T-helper 2 cell treated with Interferon-gamma antibody and Interleukin-4, amounts not matched to agents 100 ng/mL and 5 ng/mL, for 36 hours (primary cell): Measurements from ENCODE around the gene PECR. TPM values are rescaled to one million over a fixed set of nuclear protein-coding genes. Genes with fewer than 3 reads are reported as not detected.

Experiments
- intact Hi-C: fragments of 100-400 bp; cut with micrococcal nuclease; formaldehyde crosslinking; loops from one replicate; pipeline ENCODE4 v1.15.1; 2023
- total RNA-seq: library from RNA; stranded (reverse); gene quantifications from 2 replicates; pipeline ENCODE4 v1.2.3, GENCODE V29; 2022

The PECR gene
- total RNA-seq, 1 donor from 2014 or later, result 25.4 TPM

DNA sequence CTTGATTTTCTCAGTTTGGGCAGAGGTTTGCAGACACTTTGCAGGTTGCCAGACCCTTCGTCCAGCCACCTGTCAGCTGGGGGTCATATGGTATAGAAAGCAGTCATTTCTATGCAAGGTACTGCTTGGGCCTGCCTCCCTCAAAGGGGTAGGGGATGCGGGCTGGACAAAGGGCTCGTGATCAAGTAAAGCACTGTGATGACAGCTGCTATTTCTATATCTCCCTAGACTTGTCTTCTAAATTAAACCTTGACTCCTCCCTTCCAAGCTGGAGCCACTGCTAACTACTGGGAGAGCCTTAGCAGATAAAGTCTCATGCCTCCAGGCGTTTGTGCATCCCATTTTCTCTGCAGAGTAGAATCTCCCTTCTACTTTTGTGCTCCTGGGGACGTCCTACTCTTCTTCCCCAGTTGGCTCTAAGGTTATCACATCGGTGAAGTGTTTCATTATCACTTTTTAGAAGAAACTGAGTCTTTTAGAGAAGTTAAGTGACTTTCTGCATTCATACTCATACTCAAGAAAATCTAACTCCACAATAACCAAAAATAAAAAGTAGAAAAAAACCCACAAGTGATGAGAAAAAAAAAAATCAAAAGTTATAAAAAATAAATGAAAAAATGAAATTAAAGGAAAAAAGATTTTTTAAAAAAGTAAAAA, 26.8 kb upstream of the PECR start:
- intact Hi-C loops, result no loop called here

DNA sequence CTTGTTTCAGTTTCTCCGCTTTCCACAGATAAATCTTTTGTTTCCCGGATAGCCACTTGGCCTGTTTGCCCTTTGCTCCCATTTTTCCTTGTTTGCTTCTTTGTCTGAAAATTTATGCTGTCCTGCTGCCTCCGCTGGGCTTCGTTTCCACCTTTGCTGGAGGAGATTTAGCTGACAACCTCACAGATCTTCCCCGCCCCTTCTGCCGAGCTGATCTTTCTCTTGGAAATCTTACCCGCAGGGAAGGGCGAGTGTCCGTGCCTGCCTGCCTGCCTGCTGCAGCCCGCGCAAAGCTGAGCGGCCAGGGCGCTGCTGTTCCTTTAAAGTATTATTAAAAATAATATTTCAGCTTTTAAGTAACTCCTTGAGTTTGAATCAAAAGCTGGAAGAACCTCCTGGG, 26.2 kb upstream of the PECR start:
- intact Hi-C loops, result no loop called here

DNA sequence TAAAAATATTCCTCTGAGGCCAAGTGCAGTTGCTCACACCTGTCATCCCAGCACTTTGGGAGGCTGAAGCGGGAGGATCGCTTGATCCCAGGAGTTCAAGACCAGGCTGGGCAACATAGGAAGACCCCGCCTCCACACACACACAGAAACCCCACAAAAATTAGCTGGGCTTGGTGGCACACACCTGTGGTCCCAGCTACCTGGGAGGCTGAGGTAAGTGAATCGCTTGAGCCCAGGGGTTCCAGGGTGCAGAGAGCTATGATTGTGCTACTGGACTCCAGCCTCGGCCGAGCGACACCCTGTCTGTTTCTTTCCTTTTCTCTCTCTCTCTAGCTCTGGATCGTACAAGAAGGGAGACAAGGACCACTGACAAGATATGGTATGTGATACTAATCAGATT, 25.7 kb upstream of the PECR start:
- intact Hi-C loops, result no loop called here

DNA sequence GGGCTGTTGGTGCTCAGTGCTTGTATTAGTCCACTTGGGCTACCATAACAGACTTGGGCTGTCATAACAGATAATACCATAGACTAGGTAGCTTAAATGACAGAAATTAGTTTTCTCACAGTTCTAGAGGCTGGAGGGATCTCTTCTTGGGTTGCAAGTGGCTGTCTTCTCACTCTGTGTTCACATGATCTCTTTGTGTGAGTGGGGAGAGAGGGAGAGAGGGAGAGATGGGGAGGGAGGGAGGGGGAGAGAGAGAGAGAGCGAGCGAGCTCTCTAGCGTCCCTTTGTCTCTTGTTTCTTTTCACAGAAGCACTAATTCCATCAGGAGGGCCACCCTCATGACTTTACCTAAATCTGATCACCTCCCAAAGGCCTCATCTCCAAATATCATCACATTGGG, 23.1 kb upstream of the PECR start:
- intact Hi-C loops, result no loop called here

DNA sequence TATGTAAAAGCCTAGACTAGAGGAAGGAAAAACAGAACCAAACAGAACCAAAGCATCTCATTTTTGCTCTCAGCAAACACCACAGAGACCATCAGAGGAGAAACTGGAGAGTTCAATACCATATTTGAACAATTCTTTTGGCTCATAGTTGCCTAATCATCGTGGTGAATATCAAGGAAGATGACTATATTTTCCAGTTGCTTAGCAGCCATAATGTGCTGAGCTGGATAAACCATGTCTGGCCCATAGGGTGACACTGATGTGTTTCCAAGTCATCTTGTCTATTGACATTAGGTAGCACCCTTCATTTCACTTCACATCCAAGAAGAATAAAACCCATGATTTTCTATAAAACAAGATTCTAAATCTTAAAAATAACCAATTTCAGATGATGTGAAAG, 21.6 kb upstream of the PECR start:
- intact Hi-C loops, result no loop called here

DNA sequence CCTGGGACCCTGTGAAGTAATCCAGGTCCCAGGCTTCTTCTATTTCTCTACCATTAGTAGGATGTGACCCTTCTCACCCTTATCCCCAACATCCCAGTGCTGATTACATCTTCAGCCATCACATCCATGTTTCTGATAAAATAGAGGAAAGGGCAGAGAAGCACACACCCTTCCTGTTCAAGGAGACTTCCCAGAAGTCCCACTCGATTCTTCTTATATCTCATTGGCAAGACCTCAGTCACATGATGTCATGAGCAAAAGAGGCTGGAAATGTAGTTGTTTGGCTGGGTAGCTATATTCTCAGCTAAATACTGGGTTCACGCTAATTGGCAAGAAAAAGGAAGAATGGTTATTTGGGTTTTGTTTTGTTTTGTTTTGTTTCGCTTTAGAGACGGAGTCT, 19.5 kb upstream of the PECR start:
- intact Hi-C loops, result no loop called here

DNA sequence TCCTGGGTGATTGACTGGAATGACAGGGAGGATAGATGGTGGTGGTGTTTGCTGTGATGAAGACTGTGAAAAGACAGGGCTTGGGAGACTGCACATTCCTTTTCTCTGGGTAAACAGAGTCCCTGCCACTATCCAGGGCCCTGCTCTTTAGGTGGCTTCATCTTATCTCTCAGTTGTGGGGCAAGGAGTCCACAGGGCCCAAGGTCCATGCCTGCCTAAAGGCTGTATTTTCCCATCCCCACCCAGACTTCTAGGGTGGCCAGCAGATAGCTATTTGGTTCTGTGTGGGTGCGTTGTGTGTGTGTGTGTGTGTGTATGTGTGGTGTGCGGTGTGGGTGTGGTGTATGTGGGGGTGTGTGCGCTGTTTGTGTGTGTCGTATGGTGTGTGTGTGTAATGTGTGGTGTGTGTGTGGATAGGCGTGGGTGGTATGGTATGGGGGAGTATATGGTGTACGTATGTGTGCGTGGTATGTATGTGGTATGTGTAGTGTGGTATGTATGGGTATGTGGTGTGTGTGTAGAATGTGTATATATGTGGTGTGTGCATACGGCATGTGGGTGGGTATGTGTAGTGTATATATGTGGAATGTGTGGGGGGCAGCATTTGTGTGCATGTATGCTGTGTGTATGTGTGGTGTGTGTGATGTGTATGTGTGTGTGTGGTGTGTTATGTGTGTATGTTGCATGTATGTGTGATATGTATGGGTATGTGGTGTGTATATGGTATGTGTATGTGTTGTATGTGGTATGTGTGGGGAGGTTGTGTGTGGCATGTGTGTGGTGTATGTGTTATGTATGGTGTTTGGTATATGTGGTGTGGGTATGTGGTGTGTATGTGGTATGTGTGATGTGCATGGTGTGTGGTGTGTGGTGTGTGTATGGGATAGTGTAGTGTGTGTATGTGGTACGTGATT, 17.1 kb upstream of the PECR start:
- intact Hi-C loops, result no loop called here

DNA sequence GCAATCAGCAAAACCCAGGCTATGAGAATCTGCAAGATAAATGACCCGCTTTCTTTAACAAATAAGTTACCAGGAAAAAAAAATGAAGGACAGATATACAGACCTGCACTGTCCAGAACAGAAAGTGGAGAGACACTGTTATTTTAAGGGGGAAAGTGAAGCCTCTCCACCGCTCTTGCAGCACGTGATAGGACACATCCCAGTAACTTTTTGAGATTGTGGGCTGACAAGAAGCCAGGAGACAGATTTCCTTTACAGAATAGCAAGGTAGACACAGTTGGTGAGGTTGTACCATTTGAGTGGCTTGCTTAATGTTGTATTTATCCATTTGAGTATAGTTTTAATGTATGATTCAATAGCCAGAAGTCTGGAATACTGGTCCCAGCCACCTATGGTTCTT, 13.1 kb upstream of the PECR start:
- intact Hi-C loops, result no loop called here

DNA sequence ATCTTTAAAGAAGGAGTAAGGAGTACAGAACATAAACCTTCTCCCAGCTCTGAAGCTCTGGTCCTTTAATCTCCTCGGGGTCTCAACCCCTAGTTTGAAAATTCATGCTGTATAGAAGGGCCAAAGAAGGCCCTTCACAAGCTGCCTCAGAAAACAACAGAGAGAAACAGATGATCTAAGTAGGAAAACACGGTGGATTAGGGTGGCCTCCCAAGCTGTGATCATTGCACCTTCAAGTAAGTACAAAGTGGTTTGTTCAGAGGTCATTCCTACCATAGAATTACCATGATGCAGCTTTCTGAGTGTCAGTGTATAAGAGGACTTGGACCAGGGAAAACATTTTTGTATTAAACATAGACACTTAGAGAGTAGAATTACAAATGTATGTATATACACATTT, 11.0 kb upstream of the PECR start:
- intact Hi-C loops, result no loop called here

DNA sequence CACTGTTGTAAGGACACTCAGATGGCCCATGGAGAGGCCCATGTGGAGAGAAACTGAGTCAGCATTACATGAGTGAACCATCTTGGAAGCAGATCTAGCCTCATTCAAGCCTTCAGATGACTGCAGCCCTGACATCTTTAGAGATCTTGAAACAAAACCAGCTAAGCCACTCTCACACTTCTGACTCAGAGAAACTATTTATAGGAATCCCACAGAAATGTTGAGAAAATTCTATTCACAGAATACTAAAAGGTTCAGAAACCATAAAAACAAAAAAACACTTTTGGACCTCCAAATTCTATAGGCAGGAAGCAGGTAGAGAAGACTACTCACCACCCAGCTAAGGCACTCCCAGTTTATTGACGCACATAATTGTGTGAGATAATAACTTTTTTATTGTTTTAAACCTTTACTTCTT, 8.8 kb upstream of the PECR start:
- intact Hi-C loops, result no loop called here

DNA sequence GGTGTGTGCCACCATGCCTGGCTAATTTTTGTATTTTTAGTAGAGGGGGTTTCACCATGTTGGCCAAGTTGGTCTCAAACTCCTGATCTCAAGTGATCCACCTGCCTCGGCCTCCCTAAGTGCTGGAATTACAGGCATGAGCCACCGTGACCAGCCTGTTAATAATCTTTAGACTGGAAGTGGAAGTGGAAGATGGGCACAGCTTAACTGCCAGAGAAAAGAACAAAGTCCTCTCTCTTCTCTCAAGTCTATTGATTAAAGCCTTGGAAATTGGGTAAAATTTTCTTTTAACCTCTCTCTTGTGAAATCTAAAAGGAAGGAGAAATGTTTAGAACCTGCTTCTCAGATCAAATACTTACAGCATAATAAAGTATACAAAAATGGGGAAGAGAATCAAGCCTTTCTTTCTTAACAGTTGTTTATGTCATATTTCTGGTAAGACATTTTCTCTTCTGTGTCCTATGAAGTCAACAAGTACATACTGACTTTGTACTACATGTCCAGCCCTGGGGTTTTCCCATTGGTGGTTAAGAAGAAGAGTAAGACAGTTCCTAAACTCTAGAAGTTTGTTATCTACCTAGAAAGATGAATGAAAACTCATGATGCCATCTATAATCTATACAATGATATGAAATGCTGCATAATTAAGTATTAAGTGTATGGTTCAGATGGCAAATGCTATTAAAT, 4.7 kb upstream of the PECR start:
- intact Hi-C loops, result no loop called here

DNA sequence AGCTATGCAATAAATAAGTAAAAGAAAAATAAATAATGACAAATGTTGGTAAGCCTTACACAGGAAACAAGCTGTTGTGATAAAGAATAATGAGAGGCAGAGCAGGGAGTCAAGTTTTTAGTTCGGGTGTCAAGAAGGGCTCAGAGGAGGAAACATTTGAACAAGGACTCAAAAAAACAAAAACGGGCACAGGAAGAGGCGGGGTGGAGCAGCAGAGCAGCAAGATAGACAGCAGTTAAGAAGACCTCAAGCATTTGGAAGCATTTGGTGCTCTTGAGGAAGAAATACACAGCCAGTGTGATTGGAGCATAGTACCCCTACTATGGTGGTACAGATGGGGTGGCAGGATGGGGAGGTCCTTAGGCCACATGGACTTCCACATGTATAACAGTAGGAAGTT, 2.9 kb upstream of the PECR start:
- intact Hi-C loops, result loop anchor here (5.0 kb wide), 1 partner anchor 38 kb away; no protein-coding TSS in a partner anchor

DNA sequence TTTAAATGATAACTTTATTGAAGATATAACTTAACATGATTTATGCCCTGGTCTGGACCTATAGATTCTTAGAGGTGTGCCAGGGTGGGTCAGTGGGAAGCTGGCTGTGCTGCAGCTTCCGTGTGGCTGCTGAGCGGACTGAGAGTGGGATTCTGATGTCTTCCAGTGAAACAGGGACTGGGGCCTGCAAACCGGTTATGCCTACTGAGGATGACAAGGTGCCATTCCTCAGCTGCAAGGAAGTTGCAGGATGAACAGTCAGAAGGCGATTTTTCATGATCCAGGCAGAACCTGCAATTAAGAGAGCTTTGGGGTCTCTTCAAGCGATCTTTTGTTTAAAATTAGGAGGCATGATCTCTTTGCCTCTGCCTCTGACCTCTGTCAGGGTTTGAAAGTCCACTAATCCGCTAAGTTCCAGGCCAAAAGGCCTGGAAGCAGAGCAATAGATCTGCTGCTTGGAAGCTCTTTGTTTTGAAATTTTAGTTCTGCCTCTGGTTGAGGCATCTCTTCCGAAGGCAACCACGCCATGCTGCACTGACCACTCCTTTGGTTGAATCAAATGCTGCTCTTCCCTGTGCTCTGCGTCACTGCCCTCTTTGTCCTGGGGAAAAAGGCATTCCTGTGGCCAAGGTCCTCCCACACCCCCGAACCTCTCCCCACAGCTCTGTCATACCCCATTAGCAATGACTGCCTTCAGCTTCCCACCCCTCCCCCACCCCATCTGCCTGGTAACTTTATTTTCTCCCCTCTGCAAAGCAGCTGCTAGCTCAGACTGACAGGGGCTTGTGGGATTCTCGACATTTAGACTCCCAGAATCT, 2.1 kb upstream of the PECR start:
- intact Hi-C loops, result loop anchor here (5.0 kb wide), 1 partner anchor 39 kb away; no protein-coding TSS in a partner anchor

DNA sequence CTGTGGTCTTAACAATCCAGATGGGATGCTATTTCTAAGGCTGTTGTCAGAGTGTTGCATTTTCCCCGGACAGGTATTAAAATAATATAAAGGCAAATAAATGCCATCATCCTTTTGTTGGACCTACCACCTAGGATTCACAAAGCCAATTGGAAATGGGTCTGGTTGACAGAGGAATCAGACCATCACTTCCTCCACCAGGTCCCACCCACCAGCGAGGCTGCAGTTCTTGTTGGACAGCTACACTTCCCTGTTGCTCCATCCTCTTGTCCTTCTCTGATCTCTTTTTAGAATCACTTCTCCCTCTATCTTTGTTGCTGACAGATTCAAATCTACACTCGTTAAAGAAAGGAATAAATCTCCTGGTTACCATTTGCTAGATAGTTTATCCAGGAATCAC, 1.2 kb upstream of the PECR start:
- intact Hi-C loops, result loop anchor here (5.0 kb wide), 1 partner anchor 39 kb away; no protein-coding TSS in a partner anchor

DNA sequence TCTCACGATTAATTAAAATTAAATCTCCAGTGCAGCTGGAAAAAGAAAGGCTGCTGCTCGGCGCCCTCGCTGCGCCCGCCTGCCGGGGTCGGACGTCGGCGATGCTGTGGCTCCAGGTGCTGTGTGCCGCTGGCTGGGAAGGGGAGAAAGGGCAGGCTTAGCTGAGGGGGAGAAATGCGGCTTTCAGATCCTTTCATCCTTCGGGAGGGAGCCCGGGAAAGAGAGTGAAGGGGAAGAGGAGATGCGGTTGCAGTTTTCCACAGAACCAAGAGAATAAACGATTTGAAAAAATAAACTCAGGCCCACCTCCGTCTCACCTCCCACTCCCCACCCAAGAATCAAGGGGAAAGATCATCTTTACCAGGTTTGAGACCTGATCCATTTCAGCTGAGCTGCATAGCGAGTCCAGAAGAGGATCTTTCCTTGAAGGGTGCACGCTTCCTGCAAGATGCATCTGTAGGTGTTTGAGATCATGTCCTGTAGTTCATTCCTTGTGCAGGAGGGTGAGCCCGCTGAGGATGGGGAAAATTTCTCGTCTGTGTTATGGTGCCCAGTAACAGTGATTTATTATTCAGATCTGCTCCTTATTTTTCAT, 605 bp upstream of the PECR start:
- intact Hi-C loops, result loop anchor here (5.0 kb wide), 1 partner anchor 40 kb away; no protein-coding TSS in a partner anchor

DNA sequence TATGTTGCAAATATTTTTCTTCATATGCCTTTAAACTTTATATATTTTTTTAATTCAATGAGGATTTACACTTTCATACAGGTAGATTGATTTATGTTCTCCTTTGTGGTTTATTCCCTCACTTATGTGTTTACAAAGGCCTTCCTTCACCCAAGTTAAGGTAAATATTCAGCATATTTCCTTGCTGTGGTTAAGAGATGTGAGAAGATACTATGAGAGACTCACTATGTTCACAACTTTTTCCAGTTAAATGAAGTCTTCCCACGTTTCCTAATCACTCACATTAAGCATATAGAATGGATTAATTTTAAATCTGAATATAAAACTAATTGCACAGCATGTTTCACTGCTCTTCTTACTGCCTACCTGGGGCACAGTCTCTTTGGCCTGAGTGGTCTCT, 597 bp downstream of the PECR start:
- intact Hi-C loops, result loop anchor here (1.0 to 5.0 kb wide), 5 partner anchors 23 to 68 kb away; partner anchors contain the start of genes MREG and XRCC5

DNA sequence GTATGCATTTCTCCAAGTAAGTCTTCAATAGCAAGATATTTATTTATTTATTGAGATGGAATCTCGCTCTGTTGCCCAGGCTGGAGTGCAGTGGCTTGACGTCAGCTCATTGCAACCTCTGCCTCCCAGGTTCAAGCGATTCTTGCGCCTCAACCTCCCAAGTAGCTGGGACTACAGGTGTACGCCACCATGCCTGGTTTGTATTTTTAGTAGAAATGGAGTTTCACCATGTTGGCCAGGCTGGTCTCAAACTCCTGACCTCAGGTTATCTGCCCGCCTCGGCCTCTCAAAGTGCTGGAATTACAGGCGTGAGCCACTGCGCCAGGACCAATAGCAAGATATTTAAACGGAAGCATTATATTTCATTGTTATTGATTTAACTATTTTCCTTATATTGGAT, 1.6 kb downstream of the PECR start:
- intact Hi-C loops, result loop anchor here (2.0 to 5.0 kb wide), 2 partner anchors 42 to 67 kb away; partner anchors contain the start of gene MREG

DNA sequence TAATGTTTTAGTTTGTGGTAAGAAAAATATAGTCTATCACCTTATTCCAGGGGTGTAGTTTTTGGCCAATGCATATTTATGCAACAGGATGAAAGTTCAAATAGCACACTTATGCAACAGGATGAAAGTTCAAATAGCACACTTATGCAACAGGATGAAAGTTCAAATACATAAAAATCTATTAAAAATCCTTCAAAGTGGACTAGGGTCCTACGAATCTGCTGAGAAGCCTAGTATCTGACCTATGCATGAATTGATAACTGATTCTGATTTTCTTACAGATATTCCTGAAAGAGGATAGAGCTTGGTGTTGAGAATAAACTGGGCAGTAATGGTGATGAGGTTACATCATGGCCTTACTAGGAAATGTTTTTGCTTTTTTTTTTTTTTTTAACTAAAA, 2.8 kb downstream of the PECR start:
- intact Hi-C loops, result no loop called here

DNA sequence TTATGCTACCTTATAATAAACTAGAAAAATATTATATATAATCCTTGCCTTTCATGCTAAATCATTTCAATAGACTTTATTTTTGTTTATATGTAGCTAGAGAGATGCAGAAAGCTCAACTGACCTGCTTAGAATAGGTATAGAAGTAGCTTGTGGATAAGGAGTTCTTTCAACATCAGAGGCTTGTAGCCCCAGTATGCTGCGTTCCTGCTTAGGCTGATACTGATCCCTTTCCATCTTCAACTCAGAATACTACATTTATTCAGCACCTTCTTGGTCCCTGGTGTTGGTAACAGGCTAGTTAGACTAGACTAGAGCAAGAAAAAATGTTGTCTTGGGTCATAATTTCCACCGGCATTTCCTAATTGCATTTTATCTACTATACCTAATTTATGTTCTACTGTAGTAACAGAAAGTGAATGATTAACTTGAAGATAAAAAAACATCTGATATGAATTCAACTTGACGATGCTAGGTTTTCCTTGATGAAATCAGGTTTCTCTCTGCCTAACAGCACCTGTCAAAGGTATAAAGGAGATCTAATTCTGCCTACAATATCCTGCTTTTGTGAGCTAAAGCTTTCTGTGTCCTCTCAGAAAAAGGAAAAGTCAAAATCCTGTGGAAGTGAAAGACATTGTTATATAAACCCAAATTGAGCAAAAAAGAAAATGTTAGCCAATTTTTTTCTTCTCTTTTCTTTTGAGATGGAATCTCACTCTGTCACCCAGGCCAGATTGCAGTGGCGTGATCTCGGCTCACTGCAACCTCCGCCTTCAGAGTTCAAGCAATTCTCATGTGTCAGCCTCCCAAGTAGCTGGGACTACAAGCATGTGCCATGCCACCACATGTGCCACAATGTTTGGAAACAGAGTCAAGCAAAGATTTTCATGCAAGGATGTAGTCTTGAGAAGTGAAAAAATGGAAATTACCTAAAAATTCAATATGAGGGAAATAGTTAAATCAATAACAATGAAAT, 5.8 kb downstream of the PECR start:
- intact Hi-C loops, result no loop called here
